22Rv1 (cell line): Measurements from ENCODE around the gene CACNG4.

Source experiments
- H3K27ac ChIP-seq: fragments of 450-650 bp; 2 replicates; pipeline ENCODE4 v1.5.1; 2017
- ZFX ChIP-seq: fragments of 450-650 bp; IDR thresholded peaks from 2 replicates; pipeline ENCODE4 v1.6.1; 2017; ENCODE audit warnings: antibody characterized with exemption, borderline replicate concordance
- TF ChIP-seq, protein P1 (sequence below): fragments of 450-650 bp; IDR thresholded peaks from 2 replicates; pipeline ENCODE4 v1.5.1; 2017; ENCODE audit warnings: mild to moderate bottlenecking

The CACNG4 gene

DNA sequence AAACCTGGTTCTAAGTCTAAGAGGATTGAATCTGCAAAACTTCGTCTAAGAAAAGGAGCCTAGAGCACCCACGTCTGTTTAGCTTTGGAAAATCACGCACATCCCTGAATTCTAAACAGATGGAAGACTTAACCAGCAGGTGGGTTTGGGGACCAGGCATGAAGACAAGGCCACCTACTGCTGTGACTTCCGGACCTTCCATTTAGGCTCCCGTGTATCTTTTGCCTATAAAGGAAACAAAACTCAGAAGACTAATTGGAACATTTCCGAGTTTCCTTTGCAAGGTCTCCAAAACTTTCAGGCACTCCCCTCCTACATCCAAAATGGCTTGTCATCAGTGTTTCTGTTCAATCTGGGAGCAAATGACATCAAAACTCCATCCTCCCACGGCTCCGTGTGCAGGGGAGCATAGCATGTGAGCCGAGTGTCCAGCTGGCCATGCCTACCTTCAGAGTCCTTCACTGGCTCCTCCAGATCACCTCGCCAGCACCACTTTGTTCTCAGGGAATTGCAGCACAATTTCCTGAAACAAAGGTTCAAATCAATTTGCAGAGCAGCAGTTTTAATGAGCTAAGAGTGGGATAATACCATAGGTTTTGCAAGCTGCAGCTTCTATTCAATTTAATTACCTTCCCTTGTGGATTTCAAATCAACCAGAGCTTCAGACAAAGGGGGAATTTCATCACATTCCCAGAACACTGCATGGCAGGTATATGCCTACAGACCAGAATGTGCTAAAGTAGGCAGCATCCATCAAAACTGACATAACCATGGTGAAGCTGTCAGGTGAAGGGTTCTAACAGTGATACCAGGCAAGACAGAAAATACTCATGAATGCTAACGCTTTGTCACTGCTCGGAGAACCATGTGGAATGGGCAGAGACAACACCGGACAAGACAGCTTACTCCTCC lies 103.3 kb downstream of the CACNG4 start:
- H3K27ac ChIP-seq, result no peak overlapping the region
- no peak for TF ChIP-seq ZFX
- TF ChIP-seq, protein P1, sequence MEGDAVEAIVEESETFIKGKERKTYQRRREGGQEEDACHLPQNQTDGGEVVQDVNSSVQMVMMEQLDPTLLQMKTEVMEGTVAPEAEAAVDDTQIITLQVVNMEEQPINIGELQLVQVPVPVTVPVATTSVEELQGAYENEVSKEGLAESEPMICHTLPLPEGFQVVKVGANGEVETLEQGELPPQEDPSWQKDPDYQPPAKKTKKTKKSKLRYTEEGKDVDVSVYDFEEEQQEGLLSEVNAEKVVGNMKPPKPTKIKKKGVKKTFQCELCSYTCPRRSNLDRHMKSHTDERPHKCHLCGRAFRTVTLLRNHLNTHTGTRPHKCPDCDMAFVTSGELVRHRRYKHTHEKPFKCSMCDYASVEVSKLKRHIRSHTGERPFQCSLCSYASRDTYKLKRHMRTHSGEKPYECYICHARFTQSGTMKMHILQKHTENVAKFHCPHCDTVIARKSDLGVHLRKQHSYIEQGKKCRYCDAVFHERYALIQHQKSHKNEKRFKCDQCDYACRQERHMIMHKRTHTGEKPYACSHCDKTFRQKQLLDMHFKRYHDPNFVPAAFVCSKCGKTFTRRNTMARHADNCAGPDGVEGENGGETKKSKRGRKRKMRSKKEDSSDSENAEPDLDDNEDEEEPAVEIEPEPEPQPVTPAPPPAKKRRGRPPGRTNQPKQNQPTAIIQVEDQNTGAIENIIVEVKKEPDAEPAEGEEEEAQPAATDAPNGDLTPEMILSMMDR, result no peak

DNA sequence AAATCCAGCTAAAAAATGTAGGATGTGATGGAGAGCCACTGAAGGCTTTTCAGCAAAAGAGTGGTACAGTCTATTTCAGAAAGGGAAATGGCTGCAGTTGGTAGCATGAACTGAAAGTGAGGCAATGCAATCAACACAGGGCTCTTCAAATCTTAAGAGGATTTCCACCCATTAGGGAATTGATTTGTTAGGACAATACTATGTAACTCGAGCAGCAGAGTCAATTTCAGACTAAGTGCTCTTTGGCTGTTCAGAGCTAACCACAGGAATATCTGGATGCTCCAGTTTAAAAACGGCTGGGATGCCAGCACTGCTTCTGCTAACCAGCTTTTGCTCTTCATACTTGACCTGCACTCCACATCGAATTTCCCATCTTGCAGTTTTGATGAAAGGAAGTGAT lies 104.5 kb downstream of the CACNG4 start:
- TF ChIP-seq, protein P1, result no peak
- no peak for TF ChIP-seq ZFX
- H3K27ac ChIP-seq, result no peak overlapping the region

DNA sequence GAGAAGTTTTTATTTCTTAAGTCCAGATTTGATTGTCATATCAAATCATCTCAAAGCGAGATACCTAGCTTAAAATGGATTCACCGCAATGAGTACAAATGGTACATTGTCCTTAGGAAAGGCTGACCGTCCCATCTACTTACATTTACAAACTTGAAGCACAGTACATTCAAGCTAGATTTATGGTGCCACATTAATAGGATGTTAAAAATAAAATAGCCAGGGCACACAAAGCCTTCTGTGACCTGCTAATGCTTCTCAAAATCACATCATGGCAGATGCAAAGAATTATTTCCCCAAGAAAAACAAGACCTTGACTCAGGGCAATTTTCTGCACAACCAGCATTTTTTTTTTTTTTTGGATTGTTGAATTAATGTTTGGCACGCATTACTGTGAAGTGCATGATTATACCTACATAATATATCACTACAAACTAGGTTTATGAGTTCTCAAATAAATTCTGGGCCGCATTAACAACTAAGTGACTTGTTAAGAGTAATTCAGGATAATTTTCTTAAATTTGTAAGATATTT lies 105.2 kb downstream of the CACNG4 start:
- no peak overlapping the region for H3K27ac ChIP-seq
- no peak for TF ChIP-seq ZFX
- TF ChIP-seq, protein P1, result no peak

DNA sequence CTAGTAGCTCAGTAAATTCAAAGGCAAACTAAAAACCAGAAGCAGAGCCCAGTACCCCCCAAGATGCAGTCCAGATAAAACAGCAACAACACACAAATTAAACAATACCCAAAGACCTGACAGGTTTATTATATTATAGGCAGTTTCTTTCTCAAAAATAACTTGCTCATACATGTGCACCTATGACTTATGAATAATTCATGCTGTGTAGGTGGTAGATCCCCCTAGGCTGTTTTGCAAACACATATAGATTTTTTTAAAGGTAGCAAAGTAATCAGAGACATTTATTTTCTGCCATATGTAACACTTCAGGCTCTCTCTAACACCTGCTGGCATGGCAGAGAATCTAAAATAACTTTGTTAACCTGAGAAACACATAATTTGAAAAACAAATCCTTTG lies 107.1 kb downstream of the CACNG4 start:
- H3K27ac ChIP-seq, result no peak overlapping the region
- TF ChIP-seq, protein P1, result no peak
- no peak for TF ChIP-seq ZFX

DNA sequence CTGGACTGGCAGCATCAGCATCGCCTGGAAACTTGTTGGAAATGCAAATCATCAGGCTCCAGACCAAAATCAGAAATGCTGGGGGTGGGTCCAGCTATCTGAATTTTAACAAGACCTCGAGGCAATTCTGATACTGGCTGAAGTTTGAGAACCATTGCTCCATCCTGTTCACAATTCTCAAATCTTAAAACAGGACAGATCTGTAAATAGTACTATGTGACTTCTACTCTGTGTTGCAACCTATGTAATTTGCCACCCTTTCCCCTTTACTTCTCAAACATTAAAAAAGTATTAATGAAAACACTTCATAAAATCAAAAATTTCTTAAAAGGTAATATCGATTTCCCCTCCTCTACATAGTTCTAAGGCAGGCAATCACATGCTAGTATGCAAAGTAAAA lies 108.4 kb downstream of the CACNG4 start:
- no peak for TF ChIP-seq ZFX
- TF ChIP-seq, protein P1, result no peak
- H3K27ac ChIP-seq, result no peak overlapping the region

DNA sequence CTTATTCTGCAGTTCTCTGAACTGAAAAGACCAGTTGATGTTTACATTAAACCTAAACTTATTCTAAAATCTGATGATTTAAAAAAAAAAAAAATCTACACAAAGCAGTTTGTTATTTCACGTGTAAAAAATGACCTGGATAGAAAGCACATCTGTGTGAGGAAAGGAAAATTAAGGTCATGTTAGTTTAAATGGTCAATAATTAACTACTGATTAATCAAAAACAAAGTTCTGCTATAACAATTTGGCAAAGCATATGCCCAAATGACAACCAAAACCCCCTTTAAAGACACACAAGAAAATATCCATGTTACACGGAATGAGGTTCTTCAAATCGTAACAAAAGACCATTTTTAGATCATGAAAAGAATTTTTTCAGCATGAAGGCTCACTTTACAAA lies 110.3 kb downstream of the CACNG4 start:
- TF ChIP-seq, protein P1, result no peak
- no peak for TF ChIP-seq ZFX
- H3K27ac ChIP-seq, result no peak overlapping the region

DNA sequence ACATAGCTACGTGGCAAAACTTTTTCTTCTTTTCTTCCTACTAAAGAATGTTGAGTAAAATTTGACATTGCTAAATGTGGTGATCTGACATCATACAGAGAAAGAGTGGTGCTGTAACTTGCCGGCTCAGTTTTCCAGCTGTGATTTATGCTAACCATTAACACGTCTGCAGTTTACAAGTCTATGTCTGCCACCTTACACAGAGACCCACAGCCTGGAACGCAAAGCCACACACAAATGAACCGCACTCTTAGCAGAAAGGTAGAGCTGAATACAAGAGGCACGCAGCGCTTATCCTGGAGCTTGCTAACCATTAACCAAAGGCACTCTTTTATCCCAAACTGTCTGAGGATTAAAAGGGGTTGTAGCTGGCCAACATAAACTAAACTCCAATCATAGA lies 111.8 kb downstream of the CACNG4 start:
- no peak for TF ChIP-seq ZFX
- TF ChIP-seq, protein P1, result no peak
- H3K27ac ChIP-seq, result peak overlapping the region; percentile 17
